ENCODE data around the gene DCDC1.

- TF ChIP-seq CTCF (IDR thresholded peaks at IDR 0.05) (no peak), EP300 (IDR thresholded peaks at IDR 0.05) (no peak), POLR2AphosphoS5 (IDR thresholded peaks at IDR 0.05) (no peak), POLR2A (IDR thresholded peaks at IDR 0.05) (no peak)
These were observed 517.4 kb downstream of the DCDC1 start for GRCh38 chr11:30852091-30852490.

Data from suprapubic skin (tissue), 4 donors.